IPS DF 4.7 (cell line): ENCODE data around the gene CTU2.

Source experiments
- DNase-seq: peaks from one replicate; pipeline ENCODE4 v3.0.0-alpha.2; 2013; ENCODE audit warnings: low spot score; ENCODE audit errors: extremely low read depth

Gene CTU2

DNA sequence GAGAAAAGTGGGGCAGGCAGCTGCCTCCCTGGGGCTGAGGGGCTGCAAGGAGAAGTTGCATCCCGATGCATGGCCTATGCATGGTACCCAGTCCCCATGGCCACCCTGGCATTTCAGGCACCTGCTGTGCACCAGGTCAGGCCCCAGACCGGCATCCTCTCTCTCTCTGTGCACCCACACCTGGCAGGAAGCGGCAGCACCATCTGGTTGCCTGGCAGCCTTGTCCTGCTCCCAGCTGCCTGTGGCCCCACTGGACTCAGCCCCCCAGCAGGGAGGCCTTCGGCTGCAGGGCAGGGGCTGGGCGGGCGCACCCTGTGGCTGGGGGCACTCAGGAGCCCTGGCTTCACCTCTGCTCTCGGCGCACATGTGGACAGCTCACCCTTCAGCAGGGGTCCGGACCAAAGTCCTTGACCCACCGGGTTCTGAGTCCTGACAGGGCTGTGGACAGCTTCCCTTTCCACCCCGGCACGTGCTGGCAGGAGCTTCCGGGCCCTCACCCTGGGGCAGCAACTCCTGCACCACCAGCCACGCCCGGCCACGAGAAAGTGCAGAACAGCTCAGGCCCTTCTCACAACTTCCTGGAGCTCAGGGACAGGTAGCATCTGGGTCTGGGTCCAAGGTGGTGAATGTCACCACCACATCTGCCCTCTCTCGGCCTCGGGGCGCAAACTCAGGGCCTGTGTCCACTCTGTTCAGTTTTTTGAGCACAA, 36.7 kb downstream of the CTU2 start:
- DNase-seq, result no peak

DNA sequence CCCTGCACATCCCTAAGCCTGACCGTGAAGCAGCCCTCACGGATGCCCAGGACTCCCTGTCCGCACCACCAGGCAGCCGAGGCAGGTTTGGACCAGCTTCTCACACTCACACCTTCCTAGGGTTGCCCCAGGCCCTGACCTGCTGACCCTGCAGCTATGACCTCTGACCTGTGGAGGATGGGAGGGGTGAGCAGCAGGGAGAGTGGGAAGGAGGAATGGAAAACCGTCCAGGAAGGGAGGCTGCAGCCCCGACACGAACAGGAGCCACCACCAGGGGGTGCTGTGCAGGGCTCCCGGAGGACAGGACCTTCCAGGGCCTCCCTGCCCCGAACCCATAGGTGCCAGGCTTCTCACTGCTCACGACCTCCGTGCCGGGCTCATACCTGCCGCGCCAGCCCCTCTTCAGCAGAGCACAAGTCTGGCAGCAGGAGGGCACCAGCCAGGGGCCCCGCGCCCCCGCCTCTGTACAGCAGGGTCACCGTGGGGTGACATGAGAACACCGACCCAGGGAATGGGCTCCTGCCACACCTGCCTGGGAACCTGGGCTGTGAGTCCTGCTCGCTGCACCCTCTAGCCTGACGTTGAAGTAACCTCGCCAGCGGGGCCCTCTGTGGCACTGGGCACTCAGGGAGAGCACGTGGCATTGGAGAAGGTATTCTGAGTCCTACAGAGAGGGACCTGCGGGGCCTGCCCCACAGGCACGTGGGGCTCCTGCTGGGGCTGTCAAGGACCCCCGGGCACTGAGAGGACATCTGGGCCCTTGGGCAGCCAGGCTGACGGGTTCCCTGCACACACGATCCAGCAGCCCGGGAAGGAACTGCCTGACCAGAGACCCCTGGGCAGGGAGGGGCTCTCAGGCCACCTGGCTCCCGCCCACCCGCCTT, 37.6 kb downstream of the CTU2 start:
- no peak for DNase-seq

DNA sequence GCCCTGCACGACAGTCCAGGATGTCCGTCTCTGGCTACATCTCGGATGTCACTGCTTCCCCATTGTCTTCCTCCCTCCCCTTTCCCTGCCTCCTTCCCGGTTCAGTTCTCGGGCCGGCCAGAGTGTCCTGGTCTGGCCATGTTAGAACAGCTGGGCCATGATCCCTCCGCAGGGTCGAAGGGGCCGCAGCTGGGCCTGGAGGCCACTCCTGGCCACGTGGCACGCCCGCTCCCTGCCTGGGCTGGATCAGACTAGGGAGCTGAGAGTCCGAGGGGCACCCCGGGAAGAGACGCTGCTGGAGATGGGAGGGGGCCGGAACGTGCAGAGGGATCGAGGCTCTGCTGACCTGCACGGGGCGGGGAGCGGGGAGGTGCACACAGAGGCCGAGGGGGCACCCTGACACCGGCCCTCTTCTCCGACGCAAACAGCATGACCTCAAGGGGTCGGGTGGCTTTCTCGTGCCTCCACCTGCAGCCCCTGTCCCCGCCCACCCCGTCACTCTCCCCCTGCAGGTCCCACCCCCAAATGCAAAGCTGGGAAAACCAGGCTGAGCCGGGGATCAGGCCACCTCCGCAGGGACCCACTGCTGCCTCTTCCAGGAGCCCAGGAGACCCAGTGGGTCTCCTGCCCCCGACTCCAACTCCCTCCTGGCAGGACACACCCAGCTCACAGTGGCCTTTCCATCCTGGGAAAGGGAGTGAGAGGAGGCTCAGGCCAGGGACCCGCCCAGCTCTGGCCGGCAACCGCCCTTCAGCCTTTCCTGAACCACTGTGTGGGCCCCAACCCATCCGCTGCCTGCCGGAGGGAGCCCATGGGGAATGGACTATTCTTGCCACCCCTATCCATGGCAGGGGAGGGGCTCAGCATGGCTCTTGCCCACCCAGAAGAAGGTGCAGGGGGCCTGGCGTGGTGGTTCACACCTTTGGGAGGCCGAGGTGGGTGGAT, 38.5 kb downstream of the CTU2 start:
- no peak for DNase-seq

DNA sequence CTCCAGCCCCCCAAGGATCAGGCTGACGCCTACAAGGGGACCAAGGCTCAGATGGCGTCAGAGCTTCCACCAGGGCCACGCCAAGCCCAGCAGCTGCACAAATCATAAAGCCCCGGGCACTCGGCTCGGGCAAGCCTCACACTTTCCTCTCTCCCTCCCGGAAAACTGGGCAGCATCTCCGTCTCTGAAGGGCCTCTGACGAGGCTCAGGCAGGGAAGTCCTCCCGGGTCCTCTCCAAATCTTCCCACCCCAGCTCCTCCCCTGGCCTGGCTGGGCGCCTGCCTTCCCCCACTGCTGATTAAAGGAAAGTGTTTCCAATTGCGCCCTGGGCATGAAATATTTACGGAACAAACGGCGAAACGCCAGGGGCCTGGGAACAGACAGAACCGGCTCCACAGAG, 40.2 kb downstream of the CTU2 start:
- DNase-seq, result no peak

DNA sequence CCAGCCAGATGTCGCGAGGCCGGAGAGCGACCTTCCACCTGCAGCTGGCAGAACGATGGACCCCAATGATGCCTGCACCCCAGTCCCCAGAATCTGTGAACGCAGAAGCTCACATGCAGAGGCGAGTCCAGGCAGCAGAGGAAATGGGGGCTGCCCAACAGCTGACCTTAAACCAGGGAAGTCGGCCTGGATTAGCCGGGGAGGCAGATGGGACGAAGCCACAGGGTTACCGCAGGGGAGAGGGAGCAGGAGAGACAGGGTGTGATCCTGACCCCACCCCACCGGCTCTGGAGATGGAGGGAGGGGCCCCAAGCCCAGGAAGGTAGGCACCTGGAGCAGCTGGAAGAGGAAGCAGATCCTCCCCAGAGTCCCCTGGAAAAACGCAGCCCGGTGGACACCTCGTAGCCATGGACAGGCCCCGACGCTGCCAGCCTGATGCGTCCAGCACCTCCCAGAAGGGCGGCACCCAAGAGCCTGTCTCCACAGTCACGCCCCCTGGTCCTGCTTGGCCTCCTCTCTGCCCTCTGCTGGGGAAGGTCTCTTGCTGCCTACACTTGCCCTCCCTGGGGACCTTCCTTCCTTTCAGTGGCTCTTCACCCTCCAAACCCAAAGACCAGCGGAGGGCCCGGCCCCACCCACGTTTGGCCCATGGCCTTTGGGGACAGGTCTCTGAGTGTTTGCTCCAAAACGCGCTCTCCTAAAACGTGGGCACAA, 41.4 kb downstream of the CTU2 start:
- no peak for DNase-seq

DNA sequence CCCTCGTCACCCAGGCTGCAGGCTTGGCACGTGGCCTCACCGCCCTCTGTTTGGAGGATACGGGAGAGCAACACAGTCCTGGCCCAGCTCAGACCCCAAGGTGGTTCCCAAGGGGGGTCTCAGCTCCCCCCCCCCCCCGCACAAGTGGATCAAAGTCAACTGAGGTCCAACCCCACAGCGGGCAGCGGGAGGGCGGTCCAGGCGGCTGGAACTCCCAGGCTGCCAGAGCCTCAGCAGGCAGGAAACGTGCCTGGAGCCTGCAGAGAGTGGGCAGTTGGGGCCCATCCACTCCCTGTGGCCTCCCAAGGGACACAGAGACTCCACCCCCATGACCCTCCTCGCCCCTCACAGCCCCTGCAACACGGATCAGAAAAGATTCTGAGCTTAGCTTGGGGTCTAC, 42.1 kb downstream of the CTU2 start:
- DNase-seq, result no peak

DNA sequence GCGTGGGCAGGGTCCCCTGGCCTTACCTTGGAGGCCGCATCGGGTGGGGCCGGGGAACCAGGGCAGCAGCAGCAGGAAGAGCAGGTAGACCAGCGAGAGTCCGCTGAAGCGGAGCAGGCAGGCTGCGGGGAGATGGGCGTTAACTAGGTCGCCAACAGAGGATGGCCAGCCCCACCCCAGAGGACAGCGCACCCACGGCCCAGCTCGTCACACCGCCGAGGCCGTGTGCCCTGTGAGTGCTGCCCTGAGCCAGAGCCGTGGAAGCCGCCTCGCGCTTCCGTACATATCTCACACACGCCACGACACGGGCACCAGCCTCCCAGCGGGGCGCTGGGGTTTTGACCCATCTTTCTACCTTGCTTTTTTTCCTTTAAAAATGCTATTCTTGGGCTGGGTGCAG, 43.1 kb downstream of the CTU2 start:
- DNase-seq, result no peak

DNA sequence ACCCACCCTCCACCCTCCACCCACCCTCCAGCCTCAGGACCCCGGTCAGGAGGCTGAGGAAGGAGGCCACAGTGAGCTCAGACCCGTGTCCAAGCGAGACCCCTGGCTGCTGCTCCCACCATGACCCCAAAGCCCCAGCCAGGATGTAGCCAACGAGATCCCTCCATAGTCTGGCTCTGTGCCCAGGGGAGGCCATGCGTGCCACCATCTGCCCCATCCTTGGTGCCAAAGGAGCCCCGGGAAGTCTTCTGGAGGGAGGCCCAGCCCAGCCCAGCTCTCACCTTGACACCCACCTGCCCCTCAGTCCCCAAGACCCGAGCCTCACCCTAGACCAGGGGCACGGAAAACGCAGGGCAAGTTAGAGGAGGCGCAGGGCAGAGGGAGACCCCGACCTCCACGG, 44.6 kb downstream of the CTU2 start:
- DNase-seq, result no peak

DNA sequence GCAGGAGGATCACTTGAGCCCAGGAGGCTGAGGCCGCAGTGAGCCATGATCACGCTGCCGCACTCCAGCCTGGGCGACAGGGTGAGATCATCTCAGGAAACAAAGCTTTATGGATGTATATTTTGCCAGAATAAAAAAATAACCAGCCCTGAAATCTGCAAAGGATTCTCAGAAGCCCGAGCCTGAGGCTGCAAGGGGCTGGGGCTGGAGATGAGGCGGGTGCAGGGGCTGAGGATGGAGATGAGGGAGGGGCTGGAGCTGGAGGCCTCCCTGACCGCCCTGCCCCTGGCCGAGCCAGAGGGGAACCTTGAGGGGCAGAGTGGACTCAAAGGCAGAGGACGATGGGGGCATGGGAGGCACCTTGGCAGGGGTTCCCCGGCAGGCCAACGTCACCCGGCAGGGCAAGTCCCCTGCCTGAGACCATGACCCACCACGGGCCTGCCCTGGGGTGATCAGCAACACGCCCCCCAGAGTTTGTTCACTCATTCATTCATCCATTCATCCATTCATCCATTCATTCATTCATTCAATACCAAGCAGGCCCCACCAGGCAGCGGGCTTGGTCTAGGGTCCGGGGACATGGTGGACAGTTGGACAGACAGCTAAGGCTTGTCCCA, 46.2 kb downstream of the CTU2 start:
- no peak for DNase-seq

DNA sequence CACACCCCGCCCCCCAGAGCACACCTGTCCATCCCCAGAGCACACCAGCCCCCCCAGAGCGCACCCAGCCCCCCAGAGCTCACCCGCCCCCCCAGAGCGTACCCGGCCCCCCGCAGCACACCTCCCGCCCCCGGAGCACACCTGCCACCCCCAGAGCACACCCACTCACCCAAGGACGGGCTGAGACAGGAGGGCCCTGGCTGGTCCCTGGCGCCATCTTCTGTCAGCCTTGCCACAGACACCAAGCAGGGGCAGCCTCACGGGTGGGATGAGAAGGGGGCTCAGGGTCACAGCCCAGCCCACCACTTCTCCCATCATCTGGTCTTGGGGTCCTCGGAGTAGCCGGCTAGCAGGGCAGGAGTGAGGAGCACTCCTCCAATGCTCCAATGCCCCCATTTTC, 46.9 kb downstream of the CTU2 start:
- no peak for DNase-seq

DNA sequence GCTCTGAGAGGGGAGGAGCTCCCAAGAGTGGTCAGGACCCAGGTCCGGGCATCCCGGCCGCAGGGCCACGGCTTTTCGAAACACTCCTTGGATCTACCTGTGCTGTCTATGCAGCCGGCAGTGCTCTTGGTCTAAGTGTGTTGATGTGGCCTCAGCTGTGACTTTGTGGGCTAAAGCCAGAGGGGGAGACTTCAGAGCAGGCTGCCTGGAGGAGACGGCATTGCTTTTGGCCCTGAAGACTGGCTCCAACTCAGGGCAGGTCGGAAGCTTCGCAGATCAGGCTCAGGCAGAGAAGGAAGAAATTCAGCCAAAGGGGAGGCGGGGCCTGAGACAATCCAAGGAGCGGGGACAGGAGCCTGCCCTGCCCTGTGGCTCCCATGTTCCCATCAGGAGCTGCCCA, 47.3 kb downstream of the CTU2 start:
- DNase-seq, result no peak

DNA sequence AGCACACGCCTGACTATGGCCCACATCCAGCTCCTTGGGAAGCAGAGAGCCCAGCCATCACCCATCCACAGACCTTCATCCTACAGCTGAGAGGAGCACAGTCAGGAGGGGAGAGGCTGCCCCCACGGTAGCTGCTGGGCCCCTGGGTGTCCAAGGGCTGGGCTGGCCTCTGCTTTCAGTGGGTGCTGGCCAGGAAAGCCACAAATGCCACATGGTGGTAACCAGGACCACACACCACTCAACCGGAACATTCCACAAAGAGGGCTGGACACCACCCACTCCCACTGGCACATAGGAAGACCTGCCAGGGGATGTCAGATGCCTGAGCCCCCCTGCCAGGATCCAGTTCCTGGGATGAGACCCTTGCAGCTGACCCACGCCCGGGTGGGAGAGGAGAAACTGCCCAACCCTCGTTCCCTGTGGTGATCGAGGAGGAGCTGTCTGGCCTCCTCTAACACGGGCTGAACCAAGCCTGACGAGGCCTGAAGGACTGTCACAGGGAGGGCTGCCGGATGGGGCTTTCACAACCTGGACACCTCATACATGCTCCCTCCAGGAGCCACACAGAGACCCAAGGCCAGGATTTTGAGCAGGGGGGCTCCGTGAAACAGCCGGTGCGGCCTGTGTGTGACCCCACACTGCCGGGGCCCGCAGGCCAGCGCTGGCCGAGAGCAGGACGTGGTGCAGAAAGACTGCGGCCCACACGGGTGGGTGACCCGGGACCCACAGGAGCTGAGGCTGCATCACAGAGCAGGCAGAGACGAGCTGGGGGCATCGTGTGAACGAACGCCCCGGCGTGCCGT, 48.0 kb downstream of the CTU2 start:
- no peak for DNase-seq

DNA sequence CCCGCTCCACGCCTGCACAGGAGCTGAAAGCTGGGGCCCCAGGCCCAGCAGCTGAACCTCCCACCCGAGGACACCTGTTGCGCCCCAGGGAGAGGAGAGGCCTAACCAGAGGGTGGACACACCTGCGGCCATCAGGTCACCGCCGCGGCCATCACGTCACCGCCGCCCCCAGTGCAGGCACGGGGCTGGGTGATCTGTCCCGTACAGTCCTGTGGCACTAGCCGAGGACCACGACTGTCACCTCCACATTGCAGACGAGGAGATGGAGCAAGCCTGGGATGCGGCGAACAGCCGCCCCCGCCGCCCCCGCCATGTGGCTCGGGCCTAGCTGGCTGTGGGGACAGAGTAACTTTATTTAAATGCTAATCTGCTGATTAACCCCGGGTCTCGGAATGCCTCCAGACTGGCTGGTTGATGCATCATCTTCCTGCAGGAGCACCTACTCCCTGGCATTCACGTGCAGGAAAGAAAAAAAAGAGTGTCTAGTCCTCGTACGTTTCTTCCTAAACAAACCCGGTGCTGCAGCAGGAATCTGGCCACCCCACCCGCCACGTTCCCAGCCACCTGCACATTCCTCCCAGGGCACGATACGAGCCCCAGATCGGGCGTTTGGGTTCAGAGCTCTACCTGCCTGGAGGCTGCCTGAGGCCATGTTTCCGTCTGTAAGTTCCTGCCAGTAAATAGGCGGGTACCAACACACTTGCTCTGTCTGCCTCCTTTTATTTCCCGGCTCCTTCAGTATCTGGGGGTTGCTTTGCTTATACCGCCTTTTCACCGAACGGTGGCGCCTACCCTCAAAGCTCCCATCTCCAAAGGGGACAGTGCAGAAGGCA, 48.8 kb downstream of the CTU2 start:
- no peak for DNase-seq

DNA sequence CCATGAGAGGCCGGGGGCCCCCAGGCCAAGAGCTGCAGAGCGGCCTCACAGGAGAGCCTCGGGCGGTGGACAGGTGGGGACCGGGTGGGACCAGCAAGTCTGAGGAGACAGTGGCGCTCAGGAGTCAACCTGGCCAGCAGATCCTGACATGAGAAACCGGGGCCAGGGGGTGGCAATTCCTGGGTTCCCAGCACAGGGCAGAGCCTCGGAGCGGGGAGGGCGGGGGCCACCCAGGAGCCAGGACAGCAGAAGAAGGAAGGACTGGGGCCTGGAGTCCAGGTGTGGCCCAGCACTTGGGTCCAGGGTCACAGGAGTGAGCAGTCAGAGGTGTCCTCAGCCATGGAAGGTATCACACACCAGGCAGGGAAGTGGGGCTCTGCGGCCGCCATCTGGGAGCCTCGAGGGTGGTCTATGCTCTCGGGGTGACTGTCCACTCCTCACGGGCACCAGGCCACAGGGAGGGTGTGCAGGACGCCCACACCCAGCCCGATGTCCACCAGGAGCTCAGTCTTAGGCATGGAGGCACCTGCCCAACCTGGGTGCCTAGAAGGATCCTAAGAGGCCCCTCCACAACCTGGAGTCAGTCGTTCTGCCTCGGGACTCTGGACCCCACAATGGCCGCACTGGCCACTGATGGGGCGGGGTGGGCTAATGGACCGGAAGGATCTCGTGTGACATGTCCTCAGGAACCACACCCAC, 49.6 kb downstream of the CTU2 start:
- no peak for DNase-seq

DNA sequence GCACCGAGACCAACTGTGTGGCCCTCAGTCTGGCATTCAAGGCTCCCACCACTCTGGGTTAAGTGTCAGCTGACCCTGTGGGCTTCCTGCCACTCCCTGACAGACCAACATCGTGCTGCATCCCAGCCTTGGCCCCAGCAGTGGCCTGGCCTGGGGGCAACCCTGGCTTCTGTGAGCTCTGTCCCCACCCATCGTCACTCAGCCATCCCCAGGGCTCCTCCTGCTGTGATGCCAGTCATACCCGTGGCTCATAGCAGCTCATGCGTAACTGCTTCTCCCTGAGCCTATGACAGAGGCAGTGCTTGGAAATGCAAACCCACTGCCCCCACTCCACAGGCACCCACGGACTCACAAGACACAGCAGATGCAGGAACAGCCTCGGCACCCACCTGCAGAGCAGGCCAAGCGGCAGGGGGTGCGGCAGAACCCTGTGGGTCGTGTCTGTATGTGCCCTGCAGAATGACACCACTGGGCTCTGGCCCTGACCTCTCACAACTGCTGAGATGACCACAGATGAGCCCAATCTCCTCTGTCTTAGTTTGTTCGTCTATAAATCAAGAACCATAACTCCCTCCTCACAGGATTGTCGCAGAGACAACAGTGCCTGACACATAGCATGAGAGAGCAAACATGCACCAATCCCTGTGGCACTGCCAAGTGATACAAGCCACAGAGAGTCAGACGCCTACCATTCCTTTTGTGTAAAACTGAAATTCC, 52.1 kb downstream of the CTU2 start:
- DNase-seq, result no peak

DNA sequence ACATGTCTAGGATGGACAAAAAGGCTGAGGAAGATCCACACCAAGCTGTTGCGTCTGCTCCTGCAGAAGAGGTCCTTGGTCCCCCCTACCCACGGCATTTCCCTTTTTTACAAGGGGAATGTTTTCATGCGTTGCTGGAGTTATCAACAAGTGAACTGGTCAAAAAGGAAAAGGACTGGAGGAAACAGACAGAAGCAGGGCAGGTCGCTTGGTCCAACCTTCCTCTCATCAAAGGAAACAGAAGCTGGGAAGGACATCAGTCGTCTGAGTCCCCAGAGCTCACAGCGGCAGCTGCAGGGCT, 52.6 kb downstream of the CTU2 start:
- no peak for DNase-seq

DNA sequence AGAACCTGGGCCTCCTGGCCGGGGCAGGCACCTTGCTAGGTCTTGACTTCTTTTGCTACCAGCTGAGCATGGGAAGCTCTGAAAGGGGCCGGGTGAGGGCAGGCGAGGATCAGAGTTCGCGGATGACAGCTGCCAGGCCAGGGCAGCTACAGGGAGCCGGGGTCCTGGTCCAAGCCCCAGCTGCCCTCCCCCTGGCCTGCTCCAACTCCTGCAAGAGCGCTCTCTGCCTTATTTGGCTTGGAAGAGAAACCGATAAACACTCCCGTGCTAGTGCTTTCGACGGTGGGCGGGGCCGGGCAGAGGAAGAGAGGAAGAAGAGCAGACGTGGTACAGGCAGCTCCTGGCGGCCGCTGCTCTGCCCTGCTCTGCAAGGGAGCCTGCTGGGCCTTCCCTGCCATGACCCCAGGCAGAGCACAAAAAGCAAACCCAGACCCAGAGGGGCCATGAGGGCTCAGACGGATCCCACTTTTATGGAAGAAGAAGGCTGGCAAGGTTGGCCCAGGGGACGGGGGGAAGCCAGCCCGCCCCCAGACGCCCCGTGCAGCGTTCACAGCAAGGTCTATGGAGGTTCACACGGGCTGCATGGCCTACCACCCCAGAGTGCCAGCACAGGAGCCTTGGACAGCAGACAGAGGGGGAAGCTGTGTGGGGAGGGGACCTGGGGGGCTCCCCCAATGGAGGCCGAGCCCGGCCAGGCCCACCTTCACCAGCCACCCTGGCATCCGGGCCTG, 53.1 kb downstream of the CTU2 start:
- DNase-seq, result no peak
